ENCODE data around the gene POT1. TPM values are rescaled to one million over a fixed set of nuclear protein-coding genes. Genes with fewer than 3 reads are reported as not detected.

The POT1 gene
- total RNA-seq, 1 experiment from 2014 or later, result 21.6 TPM

- DNase-seq, result no peak
- POLR2A ChIA-PET, result no interaction called here
- intact Hi-C loops (cut with micrococcal nuclease; ENCODE audit: unreplicated experiment), result no loop called here
- H3K4me3 Mint-ChIP-seq (ENCODE audit: unreplicated experiment), result no peak overlapping the region
- H3K9me3 ChIP-seq, result peaks cover 5% of the 10 kb centered on the region; the same call in 1 of the 2 replicates
- CTCF ChIA-PET, result no interaction called here
- H3K36me3 ChIP-seq (ENCODE audit: control insufficient read depth, insufficient read depth, low read length), result no peaks in the 10 kb centered on the region
- no peak overlapping the region for H3K4me3 ChIP-seq (ENCODE audit: low read depth, low read length)
- no peaks in the 10 kb centered on the region for H3K27me3 ChIP-seq (replicated peaks; ENCODE audit: control insufficient read depth, insufficient read depth, low read length)
- H3K36me3 Mint-ChIP-seq (ENCODE audit: insufficient read depth, unreplicated experiment), result no peaks in the 10 kb centered on the region
- BruUV-seq (replicated peaks), result no TSS peak
- no peaks in the 10 kb centered on the region for H3K27me3 Mint-ChIP-seq (ENCODE audit: insufficient read depth, unreplicated experiment)
- H3K4me1 ChIP-seq, result no peaks in the 10 kb centered on the region
- peaks cover 4% of the 10 kb centered on the region for H3K4me1 Mint-ChIP-seq (ENCODE audit: low read depth, unreplicated experiment)
- no peak overlapping the region for H3K27ac Mint-ChIP-seq (ENCODE audit: unreplicated experiment)
- no peak for TF ChIP-seq CTCF (IDR thresholded peaks at IDR 0.05; ENCODE audit: insufficient read depth in 1 of 2, low read depth in 1 of 2, low read length in 1 of 2, severe bottlenecking in 1 of 2, unreplicated experiment in 1 of 2)
- no peaks in the 10 kb centered on the region for H3K9me3 Mint-ChIP-seq (ENCODE audit: unreplicated experiment)
Measured at GRCh38 chr7:124801330-124801895, 128.2 kb downstream of the POT1 start.

- Mint-ChIP-seq H3K36me3 (ENCODE audit: insufficient read depth, unreplicated experiment) (no peaks in the 10 kb centered on the region), H3K9me3 (ENCODE audit: unreplicated experiment) (no peaks in the 10 kb centered on the region), H3K4me3 (ENCODE audit: unreplicated experiment) (no peak overlapping the region), H3K27me3 (ENCODE audit: insufficient read depth, unreplicated experiment) (no peaks in the 10 kb centered on the region), H3K27ac (ENCODE audit: unreplicated experiment) (no peak overlapping the region), H3K4me1 (ENCODE audit: low read depth, unreplicated experiment) (peaks cover 9% of the 10 kb centered on the region)
- ChIA-PET POLR2A (no interaction called here), CTCF (no interaction called here)
- DNase-seq, result no peak
- no peaks in the 10 kb centered on the region for H3K4me1 ChIP-seq
- TF ChIP-seq CTCF (IDR thresholded peaks at IDR 0.05; ENCODE audit: insufficient read depth in 1 of 2, low read depth in 1 of 2, low read length in 1 of 2, severe bottlenecking in 1 of 2, unreplicated experiment in 1 of 2), result no peak
- H3K36me3 ChIP-seq (ENCODE audit: control insufficient read depth, insufficient read depth, low read length), result no peaks in the 10 kb centered on the region
- intact Hi-C loops (cut with micrococcal nuclease; ENCODE audit: unreplicated experiment), result no loop called here
- no peaks in the 10 kb centered on the region for H3K27me3 ChIP-seq (replicated peaks; ENCODE audit: control insufficient read depth, insufficient read depth, low read length)
- peaks cover 5% of the 10 kb centered on the region; the same call in 1 of the 2 replicates for H3K9me3 ChIP-seq
- no peak overlapping the region for H3K4me3 ChIP-seq (ENCODE audit: low read depth, low read length)
- BruUV-seq (replicated peaks), result no TSS peak
Measured at GRCh38 chr7:124800386-124800785, 129.2 kb downstream of the POT1 start.

GRCh38 chr7:124799448-124799847 is 130.2 kb downstream of the POT1 start:
- Mint-ChIP-seq H3K27ac (ENCODE audit: unreplicated experiment) (no peak overlapping the region), H3K9me3 (ENCODE audit: unreplicated experiment) (no peaks in the 10 kb centered on the region), H3K4me3 (ENCODE audit: unreplicated experiment) (no peak overlapping the region), H3K4me1 (ENCODE audit: low read depth, unreplicated experiment) (peaks cover 9% of the 10 kb centered on the region), H3K36me3 (ENCODE audit: insufficient read depth, unreplicated experiment) (no peaks in the 10 kb centered on the region), H3K27me3 (ENCODE audit: insufficient read depth, unreplicated experiment) (no peaks in the 10 kb centered on the region)
- Histone ChIP-seq H3K4me3 (ENCODE audit: low read depth, low read length) (no peak overlapping the region), H3K36me3 (ENCODE audit: control insufficient read depth, insufficient read depth, low read length) (no peaks in the 10 kb centered on the region), H3K4me1 (no peaks in the 10 kb centered on the region), H3K9me3 (peaks cover 5% of the 10 kb centered on the region; the same call in 1 of the 2 replicates), H3K27me3 (replicated peaks; ENCODE audit: control insufficient read depth, insufficient read depth, low read length) (no peaks in the 10 kb centered on the region)
- ChIA-PET POLR2A (no interaction called here), CTCF (no interaction called here)
- TF ChIP-seq CTCF (IDR thresholded peaks at IDR 0.05; ENCODE audit: insufficient read depth in 1 of 2, low read depth in 1 of 2, low read length in 1 of 2, severe bottlenecking in 1 of 2, unreplicated experiment in 1 of 2), result no peak
- BruUV-seq (replicated peaks), result no TSS peak
- DNase-seq, result no peak
- intact Hi-C loops (cut with micrococcal nuclease; ENCODE audit: unreplicated experiment), result no loop called here

Data from Caco-2 (cell line).